IgD-negative memory B cell (primary cell): ENCODE data around the gene PLPP3. TPM values are rescaled to one million over a fixed set of nuclear protein-coding genes. Genes with fewer than 3 reads are reported as not detected.
"Not testable (repeated sequence)": the region's sequence is repeated elsewhere in the genome, so short reads cannot be mapped to it uniquely, and the experiment has no call there.

Experiments used
- H3K27ac Mint-ChIP-seq, 3 donors: one replicate each; pipeline ENCODE4 v1.8.0; 2020 to 2022; ENCODE audit warnings: mild to moderate bottlenecking in 3 of 3, mixed read lengths in 3 of 3, moderate library complexity in 1 of 3
- H3K27me3 Mint-ChIP-seq: one replicate; pipeline ENCODE4 v1.8.0; 2021; ENCODE audit warnings: mixed read lengths
- H3K36me3 Mint-ChIP-seq: one replicate; pipeline ENCODE4 v1.8.0; 2020; ENCODE audit warnings: mild to moderate bottlenecking, mixed read lengths
- H3K4me1 Mint-ChIP-seq, 3 donors: one replicate each; pipeline ENCODE4 v1.8.0; 2020 to 2022; ENCODE audit warnings: mixed read lengths in 3 of 3, mild to moderate bottlenecking in 1 of 3
- H3K4me3 Mint-ChIP-seq, 4 donors: one replicate each; pipeline ENCODE4 v1.8.0; 2020 to 2022; ENCODE audit warnings: mild to moderate bottlenecking in 4 of 4, mixed read lengths in 4 of 4, moderate library complexity in 3 of 4
- H3K9me3 Mint-ChIP-seq, 3 donors: one replicate each; pipeline ENCODE4 v1.8.0; 2020 to 2021; ENCODE audit warnings: mixed read lengths in 3 of 3, mild to moderate bottlenecking in 1 of 3
- polyA plus RNA-seq: library from polyadenylated mRNA; unstranded; fragments of 300-500 nt; fragmentation: Illumina TruSeq; gene quantifications from one replicate; pipeline ENCODE4 v1.2.3, GENCODE V29; 2021

The PLPP3 gene
- polyA plus RNA-seq: 2.0 TPM

- Mint-ChIP-seq H3K36me3 (no peaks in the 10 kb centered on the region), H3K27ac (peak within 1 kb of the TSS in 2 of 3 donors; percentile 47 to 73), H3K9me3 (no peaks in the 10 kb centered on the region), H3K4me3 (peak within 1 kb of the TSS; percentile 94 to 98 (median 98)), H3K27me3 (peaks cover 2% of the 10 kb centered on the region), H3K4me1 (peaks cover 30 to 45% (median 34%) of the 10 kb centered on the region in 3 donors)
These were observed at the start of gene PLPP3 for GRCh38 chr1:56578963-56579875. Gene PLPP3 (minus strand): TSS chr1:56579563. CDS start chr1:56579016, 547 bp downstream.

DNA sequence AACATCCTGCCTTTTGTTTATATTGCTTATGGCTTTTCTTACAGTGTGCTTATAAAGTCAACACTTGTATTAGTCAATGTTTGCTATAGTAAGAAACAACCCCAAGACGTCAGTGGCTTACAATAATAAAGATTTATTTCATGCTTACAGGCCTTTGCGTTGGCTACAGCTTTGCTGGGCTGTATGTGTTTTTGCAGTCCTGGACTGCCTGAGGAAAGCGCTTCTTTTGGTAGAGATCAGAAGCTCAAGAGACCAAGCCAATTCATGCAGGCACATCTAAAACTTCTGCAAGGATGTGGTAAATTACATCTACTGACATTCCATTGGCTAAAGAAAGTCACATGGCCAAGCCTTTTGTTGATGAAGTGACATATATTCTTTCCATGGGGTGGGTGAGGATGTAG is 48.3 kb upstream of the PLPP3 start:
- H3K9me3 Mint-ChIP-seq: peaks cover 0 to 2% (median 0%) of the 10 kb centered on the region in 3 donors
- H3K4me3 Mint-ChIP-seq: no peak overlapping the region
- peaks cover 0 to 3% (median 0%) of the 10 kb centered on the region in 3 donors for H3K4me1 Mint-ChIP-seq
- no peaks in the 10 kb centered on the region for H3K36me3 Mint-ChIP-seq
- H3K27me3 Mint-ChIP-seq: peaks cover 12% of the 10 kb centered on the region
- H3K27ac Mint-ChIP-seq: no peak overlapping the region

DNA sequence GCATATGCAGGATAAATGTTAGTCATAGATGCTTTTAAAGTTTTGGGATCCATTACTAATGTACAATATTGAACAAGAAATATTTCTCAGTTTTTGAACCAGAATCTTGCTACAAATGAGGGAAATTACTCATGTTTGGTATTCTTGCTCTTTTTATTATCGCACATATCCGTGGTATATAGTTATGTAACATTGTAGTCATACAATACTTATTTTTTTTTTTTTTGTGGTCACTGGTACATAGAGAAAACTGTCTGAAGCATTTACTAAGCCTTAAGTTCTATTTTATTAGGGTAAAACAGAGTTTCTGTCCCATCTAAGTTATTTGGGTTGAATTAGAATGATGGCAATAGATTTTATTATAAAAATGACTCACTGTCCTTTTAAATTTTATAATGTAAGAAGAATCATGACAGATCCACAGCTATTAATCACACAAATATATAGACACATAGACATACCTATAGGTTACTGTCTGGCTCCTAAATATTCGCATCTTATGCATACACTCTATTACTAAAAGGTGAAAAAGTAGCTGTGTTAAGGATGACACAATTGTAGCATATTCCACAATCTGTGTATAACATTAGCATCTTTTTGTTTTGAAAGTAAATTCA is 47.8 kb upstream of the PLPP3 start:
- Mint-ChIP-seq H3K4me1 (peaks cover 0 to 3% (median 0%) of the 10 kb centered on the region in 3 donors), H3K9me3 (peaks cover 0 to 4% (median 0%) of the 10 kb centered on the region in 3 donors), H3K36me3 (no peaks in the 10 kb centered on the region), H3K27ac (no peak overlapping the region), H3K4me3 (no peak overlapping the region), H3K27me3 (peaks cover 13% of the 10 kb centered on the region)

GRCh38 chr1:56626546-56626945 is 47.2 kb upstream of the PLPP3 start:
- Mint-ChIP-seq H3K4me3 (no peak overlapping the region), H3K36me3 (no peaks in the 10 kb centered on the region), H3K9me3 (peaks cover 0 to 4% (median 0%) of the 10 kb centered on the region in 3 donors), H3K27me3 (peaks cover 15% of the 10 kb centered on the region), H3K4me1 (peaks cover 0 to 3% (median 0%) of the 10 kb centered on the region in 3 donors), H3K27ac (no peak overlapping the region)

DNA sequence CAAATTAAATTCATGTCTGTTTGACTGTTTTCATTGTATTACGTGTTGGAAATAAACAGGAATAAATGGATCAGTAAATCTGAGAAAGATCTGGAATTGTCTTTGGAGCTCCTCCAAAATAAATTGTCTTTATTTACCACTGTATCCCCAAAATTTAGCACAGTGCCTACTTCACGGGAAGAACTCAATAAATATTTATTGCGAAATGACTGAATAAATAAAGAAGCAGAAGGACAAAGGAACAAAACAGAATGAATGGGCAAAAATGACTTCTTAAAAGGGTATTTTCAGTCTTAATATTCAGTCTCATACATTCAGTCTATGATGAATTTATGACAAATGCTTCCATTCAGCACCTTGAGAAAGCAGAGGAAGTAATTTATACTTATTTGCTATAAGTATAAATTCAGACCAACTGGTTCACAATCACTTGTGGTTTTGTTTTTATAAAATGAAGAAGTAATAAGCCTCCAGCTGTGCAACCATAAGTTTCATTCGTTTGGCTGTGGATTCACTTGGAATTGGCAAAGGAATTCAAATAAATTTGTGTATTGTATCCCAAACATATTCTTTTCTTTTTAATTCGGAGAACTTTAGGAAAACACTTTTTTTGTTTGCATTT is 46.6 kb upstream of the PLPP3 start:
- peaks cover 0 to 4% (median 0%) of the 10 kb centered on the region in 3 donors for H3K9me3 Mint-ChIP-seq
- H3K4me3 Mint-ChIP-seq: no peak overlapping the region
- no peaks in the 10 kb centered on the region for H3K36me3 Mint-ChIP-seq
- H3K27ac Mint-ChIP-seq: no peak overlapping the region
- peaks cover 15% of the 10 kb centered on the region for H3K27me3 Mint-ChIP-seq
- peaks cover 0 to 3% (median 0%) of the 10 kb centered on the region in 3 donors for H3K4me1 Mint-ChIP-seq

DNA sequence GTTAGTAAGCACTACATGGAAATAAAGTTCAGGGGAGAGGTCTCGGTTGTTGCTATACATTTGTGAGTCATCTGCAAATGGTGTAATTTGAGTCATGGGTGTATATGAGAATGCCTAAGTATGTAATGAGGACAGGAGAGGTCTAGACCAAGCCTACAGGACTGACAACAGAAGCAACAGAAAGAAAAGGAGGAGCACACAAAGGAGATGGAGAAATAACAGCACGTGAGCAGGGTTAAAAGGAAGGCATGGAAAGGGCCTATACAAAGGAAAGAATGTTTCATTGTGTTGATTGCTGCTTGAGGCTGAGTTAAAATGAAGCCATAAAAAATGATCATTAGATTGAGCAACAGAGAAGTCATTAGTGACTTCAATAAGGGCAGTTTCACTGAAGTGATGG is 37.8 kb upstream of the PLPP3 start:
- Mint-ChIP-seq H3K36me3 (no peaks in the 10 kb centered on the region), H3K27me3 (peaks cover 8% of the 10 kb centered on the region), H3K4me3 (no peak overlapping the region), H3K4me1 (peaks cover 4 to 6% (median 5%) of the 10 kb centered on the region in 3 donors), H3K9me3 (peaks cover 0 to 8% (median 6%) of the 10 kb centered on the region in 3 donors), H3K27ac (no peak overlapping the region)

GRCh38 chr1:56610770-56611169 is 31.4 kb upstream of the PLPP3 start:
- not testable (repeated sequence) for H3K4me1 Mint-ChIP-seq, H3K27me3 Mint-ChIP-seq, H3K4me3 Mint-ChIP-seq, H3K27ac Mint-ChIP-seq, H3K36me3 Mint-ChIP-seq
- H3K9me3 Mint-ChIP-seq: peaks cover 2 to 14% (median 6%) of the 10 kb centered on the region in 3 donors

DNA sequence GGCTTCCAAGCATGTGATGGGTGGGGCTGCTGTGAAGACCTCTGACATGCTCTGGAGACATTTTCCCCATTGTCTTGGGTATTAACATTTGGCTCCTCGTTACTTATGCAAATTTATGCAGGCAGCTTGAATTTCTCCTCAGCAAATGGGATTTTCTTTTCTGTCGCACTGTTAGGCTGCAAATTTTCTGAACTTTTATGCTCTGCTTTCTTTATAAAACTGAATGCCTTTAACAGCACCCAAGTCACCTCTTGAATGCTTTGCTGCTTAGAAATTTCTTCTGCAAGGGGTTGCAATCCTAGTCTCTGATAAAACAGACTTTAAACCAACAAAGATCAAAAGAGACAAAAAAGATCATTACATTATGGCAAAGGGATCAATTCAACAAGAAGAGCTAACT is 30.7 kb upstream of the PLPP3 start:
- not testable (repeated sequence) for H3K4me3 Mint-ChIP-seq

DNA sequence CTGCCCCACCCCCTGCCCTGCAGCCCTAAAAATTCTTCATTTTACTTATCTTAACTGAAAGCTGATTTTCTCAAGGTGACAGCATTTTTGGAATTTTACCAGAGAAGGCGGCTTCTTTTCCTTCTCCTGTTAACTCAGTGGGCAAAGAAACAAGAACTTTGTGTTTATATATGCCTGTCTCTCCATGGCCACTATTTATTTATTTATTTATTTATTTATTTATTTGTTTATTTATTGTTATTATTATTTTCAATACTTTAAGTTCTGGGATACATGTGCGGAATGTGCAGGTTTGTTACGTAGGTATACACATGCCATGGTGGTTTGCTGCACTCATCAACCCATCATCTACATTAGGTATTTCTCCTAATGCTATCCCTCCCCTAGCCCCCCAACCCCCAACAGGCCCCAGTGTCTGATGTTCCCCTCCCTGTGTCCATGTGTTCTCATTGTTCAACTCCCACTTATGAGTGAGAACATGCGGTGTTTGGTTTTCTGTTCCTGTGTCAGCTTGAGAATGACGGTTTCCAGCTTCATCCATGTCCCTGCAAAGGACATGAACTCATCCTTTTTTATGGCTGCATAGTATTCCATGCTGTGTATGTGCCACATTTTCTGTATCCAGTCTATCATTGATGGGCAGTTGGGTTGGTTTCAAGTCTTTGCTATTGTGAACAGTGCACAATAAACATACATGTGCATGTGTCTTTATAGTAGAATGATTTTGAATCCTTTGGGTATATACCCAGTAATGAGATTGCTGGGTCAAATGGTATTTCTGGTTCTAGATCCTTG is 16.2 kb upstream of the PLPP3 start:
- not testable (repeated sequence) for H3K36me3 Mint-ChIP-seq, H3K4me1 Mint-ChIP-seq, H3K4me3 Mint-ChIP-seq, H3K9me3 Mint-ChIP-seq, H3K27me3 Mint-ChIP-seq, H3K27ac Mint-ChIP-seq

More for the DNA sequence above, 30.7 kb upstream of the PLPP3 start:
- H3K27me3 Mint-ChIP-seq, H3K36me3 Mint-ChIP-seq, H3K4me1 Mint-ChIP-seq: not testable (repeated sequence)
- peaks cover 2 to 12% (median 6%) of the 10 kb centered on the region in 3 donors for H3K9me3 Mint-ChIP-seq
- peak overlapping the region in 1 of 3 donors; percentile 52 for H3K27ac Mint-ChIP-seq

DNA sequence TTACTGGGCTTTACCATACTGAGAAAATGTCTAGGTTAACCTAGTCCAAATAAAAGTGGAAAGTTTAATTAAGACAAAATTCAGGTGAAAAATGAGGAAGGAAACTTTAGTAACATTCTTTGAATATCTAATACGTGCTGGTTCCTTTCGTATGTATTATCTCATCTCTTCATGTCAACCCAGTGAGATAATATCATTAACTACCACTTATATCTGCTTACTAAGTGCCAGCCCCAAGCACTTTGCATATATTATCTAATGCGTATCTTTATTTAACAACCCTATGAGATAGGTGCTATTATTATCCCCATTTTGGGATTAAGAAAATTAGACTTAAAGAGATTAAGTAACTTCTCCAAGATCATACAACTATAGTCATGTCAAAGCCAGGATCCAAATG is 12.5 kb upstream of the PLPP3 start:
- no peak overlapping the region for H3K27ac Mint-ChIP-seq
- peaks cover 1% of the 10 kb centered on the region for H3K36me3 Mint-ChIP-seq
- H3K27me3 Mint-ChIP-seq: no peaks in the 10 kb centered on the region

DNA sequence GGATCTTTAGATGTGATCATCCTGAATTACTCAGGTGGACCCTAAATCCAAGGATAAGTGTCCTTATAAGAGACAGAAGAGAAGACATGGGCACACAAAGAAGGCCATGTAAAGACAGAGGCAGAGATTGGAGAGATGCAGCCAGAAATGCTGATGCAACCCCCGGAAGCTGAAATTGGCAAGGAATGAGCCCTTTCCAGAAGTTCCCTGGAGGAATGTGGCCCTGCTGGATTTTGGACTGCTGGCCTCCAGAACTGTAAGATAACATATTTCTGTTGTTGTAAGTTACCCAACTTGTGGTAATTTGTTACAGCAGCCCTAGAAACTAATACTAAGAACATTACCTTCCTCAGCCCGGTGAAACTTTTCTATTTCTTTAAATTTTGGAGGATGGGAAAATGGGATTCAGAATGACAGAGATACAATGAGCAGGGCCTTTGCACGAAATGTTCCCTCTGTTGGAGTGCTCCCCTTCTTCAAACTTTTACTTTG is 11.2 kb upstream of the PLPP3 start:
- H3K36me3 Mint-ChIP-seq: peaks cover 1% of the 10 kb centered on the region
- no peaks in the 10 kb centered on the region for H3K4me1 Mint-ChIP-seq
- H3K4me3 Mint-ChIP-seq: no peak overlapping the region
- no peak overlapping the region for H3K27ac Mint-ChIP-seq
- H3K27me3 Mint-ChIP-seq: no peaks in the 10 kb centered on the region
- no peaks in the 10 kb centered on the region for H3K9me3 Mint-ChIP-seq

More for the DNA sequence above, 12.5 kb upstream of the PLPP3 start:
- Mint-ChIP-seq H3K4me3 (no peak overlapping the region), H3K9me3 (peaks cover 0 to 5% (median 1%) of the 10 kb centered on the region in 3 donors), H3K4me1 (no peaks in the 10 kb centered on the region)

- peaks cover 0 to 2% (median 0%) of the 10 kb centered on the region in 3 donors for H3K4me1 Mint-ChIP-seq
- no peak overlapping the region for H3K27ac Mint-ChIP-seq
- no peaks in the 10 kb centered on the region for H3K9me3 Mint-ChIP-seq
- peaks cover 1% of the 10 kb centered on the region for H3K36me3 Mint-ChIP-seq
- no peak overlapping the region for H3K4me3 Mint-ChIP-seq
- no peaks in the 10 kb centered on the region for H3K27me3 Mint-ChIP-seq
These were observed 10.0 kb upstream of the PLPP3 start for GRCh38 chr1:56589369-56589768.

- Mint-ChIP-seq H3K4me1 (peaks cover 0 to 2% (median 0%) of the 10 kb centered on the region in 3 donors), H3K9me3 (no peaks in the 10 kb centered on the region), H3K36me3 (peaks cover 1% of the 10 kb centered on the region), H3K27me3 (no peaks in the 10 kb centered on the region), H3K4me3 (no peak overlapping the region), H3K27ac (no peak overlapping the region)
These were observed 7.1 kb upstream of the PLPP3 start for GRCh38 chr1:56586502-56586901.

GRCh38 chr1:56585985-56586384 is 6.6 kb upstream of the PLPP3 start:
- Mint-ChIP-seq H3K36me3 (peaks cover 1% of the 10 kb centered on the region), H3K4me1 (peaks cover 0 to 2% (median 0%) of the 10 kb centered on the region in 3 donors), H3K9me3 (no peaks in the 10 kb centered on the region), H3K4me3 (no peak overlapping the region), H3K27me3 (no peaks in the 10 kb centered on the region), H3K27ac (no peak overlapping the region)
